Epithelial cell of proximal tubule (primary cell): ENCODE results near the gene RPS6KA2. TPM values are rescaled to one million over a fixed set of nuclear protein-coding genes. Genes with fewer than 3 reads are reported as not detected.
"Not testable (repeated sequence)": the region's sequence is repeated elsewhere in the genome, so short reads cannot be mapped to it uniquely, and the experiment has no call there.

Source experiments
- DNase-seq: peaks from one replicate; pipeline ENCODE4 v3.0.0-alpha.2; 2011; ENCODE audit warnings: low read depth
- H3K4me3 ChIP-seq: 2 replicates; pipeline ENCODE4 v1.5.1; 2011; ENCODE audit warnings: low read depth, mild to moderate bottlenecking, low read length
- CTCF ChIP-seq: conservative IDR thresholded peaks from 2 replicates; pipeline ENCODE4 v1.5.1; 2012; ENCODE audit warnings: low read depth, mild to moderate bottlenecking, low read length
- total RNA-seq: library from RNA; depleted of rRNA; stranded (reverse); fragments of >200 nt; gene quantifications from 2 replicates; pipeline ENCODE4 v1.2.3, GENCODE V29; 2015

The RPS6KA2 gene
- total RNA-seq, 1 donor from 2014 or later = 20.8 TPM

GRCh38 chr6:166584853-166585429, 42.1 kb downstream of the RPS6KA2 start:
- no peak overlapping the region for H3K4me3 ChIP-seq
- DNase-seq = no peak
- TF ChIP-seq CTCF = no peak

- TF ChIP-seq CTCF = no peak
- no peak for DNase-seq
- no peak overlapping the region for H3K4me3 ChIP-seq
Measured at GRCh38 chr6:166584155-166584554, 42.9 kb downstream of the RPS6KA2 start.

GRCh38 chr6:166583230-166583965, 43.7 kb downstream of the RPS6KA2 start:
- TF ChIP-seq CTCF = no peak
- H3K4me3 ChIP-seq = no peak overlapping the region
- no peak for DNase-seq

GRCh38 chr6:166582258-166582657, 44.8 kb downstream of the RPS6KA2 start:
- H3K4me3 ChIP-seq = no peak overlapping the region
- DNase-seq = no peak
- no peak for TF ChIP-seq CTCF

GRCh38 chr6:166581801-166582200, 45.2 kb downstream of the RPS6KA2 start:
- H3K4me3 ChIP-seq, DNase-seq: not testable (repeated sequence)

- DNase-seq = no peak
- H3K4me3 ChIP-seq = no peak overlapping the region
- no peak for TF ChIP-seq CTCF
Measured at GRCh38 chr6:166581091-166581511, 46.0 kb downstream of the RPS6KA2 start.

GRCh38 chr6:166580076-166581050, 46.7 kb downstream of the RPS6KA2 start:
- no peak for TF ChIP-seq CTCF
- no peak for DNase-seq
- H3K4me3 ChIP-seq = no peak overlapping the region
